DND-41 (cell line): ENCODE results near the gene FLACC1.
"Not testable (repeated sequence)": the region's sequence is repeated elsewhere in the genome, so short reads cannot be mapped to it uniquely, and the experiment has no call there.

Experiments used
- ATAC-seq: fragments of 200-7000 bp; cut with Tn5 transposase; 3 replicates; pipeline ENCODE4 v1.9.1; 2021; ENCODE audit warnings: low read depth; ENCODE audit not compliant: insufficient read depth
- DNase-seq: peaks from one replicate; pipeline ENCODE4 v3.0.0-alpha.2; 2020
- H2AFZ ChIP-seq: 2 replicates; pipeline ENCODE4 v1.6.0; 2012; ENCODE audit warnings: low read depth, low read length
- H3K27ac ChIP-seq: 2 replicates; pipeline ENCODE4 v1.5.1; 2012; ENCODE audit warnings: low read length, inconsistent platforms
- H3K27me3 ChIP-seq: fragments of 200-600 bp; sonication (generic); 2 replicates; pipeline ENCODE4 v1.6.0; 2012; ENCODE audit warnings: low read length, mild to moderate bottlenecking, inconsistent platforms; ENCODE audit not compliant: insufficient read depth, poor library complexity
- H3K36me3 ChIP-seq: 2 replicates; pipeline ENCODE4 v1.5.1; 2012; ENCODE audit warnings: low read length, inconsistent platforms; ENCODE audit not compliant: insufficient read depth
- H3K4me1 ChIP-seq: 2 replicates; pipeline ENCODE4 v1.5.1; 2012; ENCODE audit warnings: mild to moderate bottlenecking, low read length; ENCODE audit not compliant: insufficient read depth
- H3K4me2 ChIP-seq: 2 replicates; pipeline ENCODE4 v1.6.0; 2012; ENCODE audit warnings: mild to moderate bottlenecking, moderate library complexity, low read length, inconsistent platforms; ENCODE audit not compliant: insufficient read depth
- H3K4me3 ChIP-seq, 2 experiments: fragments of 200-600 bp in 1 of 2; shearing (Covaris generic) in 1 of 2; 2 replicates each; pipeline ENCODE4 v1.5.1; 2012 to 2016; ENCODE audit warnings: inconsistent platforms in 2 of 2, low read length in 2 of 2, mild to moderate bottlenecking in 2 of 2, low read depth in 1 of 2, moderate library complexity in 1 of 2
- H3K79me2 ChIP-seq: 2 replicates; pipeline ENCODE4 v1.6.0; 2012; ENCODE audit warnings: low read length, inconsistent platforms; ENCODE audit not compliant: insufficient read depth
- H3K9ac ChIP-seq: 2 replicates; pipeline ENCODE4 v1.6.0; 2012; ENCODE audit warnings: low read depth, mild to moderate bottlenecking, inconsistent platforms, low read length, moderate library complexity
- H3K9me3 ChIP-seq: 2 replicates; pipeline ENCODE4 v1.5.1; 2012; ENCODE audit warnings: low read length, moderate library complexity, mild to moderate bottlenecking, inconsistent platforms; ENCODE audit not compliant: insufficient read depth, severe bottlenecking
- H4K20me1 ChIP-seq: 2 replicates; pipeline ENCODE4 v1.6.0; 2012; ENCODE audit warnings: low read length; ENCODE audit not compliant: insufficient read depth
- CTCF ChIP-seq: IDR thresholded peaks from 2 replicates; pipeline ENCODE4 v1.5.1; 2012; ENCODE audit warnings: borderline replicate concordance, low read length, moderate library complexity, mild to moderate bottlenecking; ENCODE audit not compliant: poor library complexity, severe bottlenecking; ENCODE audit errors: extremely low read depth
- EZH2 ChIP-seq: IDR thresholded peaks from 3 replicates; pipeline ENCODE4 v1.6.1; 2012; ENCODE audit warnings: borderline replicate concordance, low read depth, mild to moderate bottlenecking, moderate library complexity, low read length, inconsistent platforms; ENCODE audit not compliant: severe bottlenecking

Gene FLACC1

GRCh38 chr2:201377218-201377617 is 20.1 kb upstream of the FLACC1 start:
- Histone ChIP-seq H3K36me3 (peaks cover 16% of the 10 kb centered on the region), H3K9ac (no peak overlapping the region), H3K4me2 (no peak overlapping the region), H3K4me3 (no peak overlapping the region), H3K27ac (no peak overlapping the region), H3K9me3 (no peaks in the 10 kb centered on the region), H3K79me2 (no peaks in the 10 kb centered on the region), H4K20me1 (no peaks in the 10 kb centered on the region), H3K27me3 (no peaks in the 10 kb centered on the region), H3K4me1 (no peaks in the 10 kb centered on the region), H2AFZ (no peak overlapping the region)
- ATAC-seq (no peak), DNase-seq (no peak)
- no peak for TF ChIP-seq CTCF
- TF ChIP-seq EZH2 = no peak

- no peak for TF ChIP-seq EZH2
- no peak for TF ChIP-seq CTCF
- Histone ChIP-seq H3K4me1 (no peaks in the 10 kb centered on the region), H3K4me2 (no peak overlapping the region), H4K20me1 (no peaks in the 10 kb centered on the region), H3K27ac (no peak overlapping the region), H3K27me3 (no peaks in the 10 kb centered on the region), H3K79me2 (no peaks in the 10 kb centered on the region), H3K4me3 (no peak overlapping the region), H2AFZ (no peak overlapping the region), H3K36me3 (no peaks in the 10 kb centered on the region), H3K9ac (no peak overlapping the region), H3K9me3 (peaks cover 3% of the 10 kb centered on the region)
- DNase-seq = no peak
- ATAC-seq = no peak
These were observed 12.6 kb upstream of the FLACC1 start for GRCh38 chr2:201369775-201370174.

GRCh38 chr2:201369318-201369717 is 12.2 kb upstream of the FLACC1 start:
- not testable (repeated sequence) for ATAC-seq, H3K4me3 ChIP-seq, DNase-seq, H3K79me2 ChIP-seq, H4K20me1 ChIP-seq, H3K36me3 ChIP-seq, H3K4me1 ChIP-seq, H3K9ac ChIP-seq, H3K27ac ChIP-seq, H2AFZ ChIP-seq, H3K27me3 ChIP-seq, H3K9me3 ChIP-seq, H3K4me2 ChIP-seq

GRCh38 chr2:201366146-201366545 is 9.0 kb upstream of the FLACC1 start:
- H3K36me3 ChIP-seq = peaks cover 10% of the 10 kb centered on the region; the same call in 1 of the 2 replicates
- peaks cover 7% of the 10 kb centered on the region for H3K9me3 ChIP-seq
- DNase-seq (no peak), ATAC-seq (no peak)
- no peaks in the 10 kb centered on the region for H4K20me1 ChIP-seq
- H3K4me2 ChIP-seq = no peak overlapping the region
- no peak overlapping the region for H3K4me3 ChIP-seq
- H3K79me2 ChIP-seq = no peaks in the 10 kb centered on the region
- H3K9ac ChIP-seq = no peak overlapping the region
- peaks cover 4% of the 10 kb centered on the region for H3K4me1 ChIP-seq
- H3K27me3 ChIP-seq = no peaks in the 10 kb centered on the region
- TF ChIP-seq EZH2 (no peak), CTCF (no peak)
- no peak overlapping the region for H2AFZ ChIP-seq
- no peak overlapping the region for H3K27ac ChIP-seq
